Panc1 (cell line): ENCODE measurements around the gene ANAPC15. TPM values are rescaled to one million over a fixed set of nuclear protein-coding genes. Genes with fewer than 3 reads are reported as not detected.

Experiments
- ATAC-seq: fragments of 200-7000 bp; cut with Tn5 transposase; 2 replicates; pipeline ENCODE4 v1.9.1; 2020; ENCODE audit warnings: mild to moderate bottlenecking, moderate library complexity
- BruUV-seq: library from RNA; stranded (reverse); fragments of 400-500 nt; replicated peaks from 2 replicates; lab custom pipeline; 2021; lab: Mats Ljungman, UMichigan
- CTCF ChIA-PET: fragments of 300-600 bp; sonication (Branson Sonifier 250); formaldehyde crosslinking; loops from one replicate; lab custom pipeline; 2022; ENCODE audit warnings: antibody characterized with exemption; lab: Charles Lee
- POLR2A ChIA-PET: fragments of 300-600 bp; sonication (Branson Sonifier 250); formaldehyde crosslinking; loops from one replicate; lab custom pipeline; 2022; ENCODE audit warnings: antibody characterized with exemption; lab: Charles Lee
- DNase-seq: peaks from one replicate; pipeline ENCODE4 v3.0.0-alpha.2; 2010; ENCODE audit warnings: low read depth, low spot score
- H3K27ac ChIP-seq: 2 replicates; pipeline ENCODE4 v1.5.1; 2011; ENCODE audit warnings: mild to moderate bottlenecking, low read length, inconsistent platforms
- H3K27me3 ChIP-seq: fragments of 200-500 bp; sonication (Bioruptor generic); 2 replicates; pipeline ENCODE4 v1.6.0; 2014; ENCODE audit warnings: low read length, inconsistent platforms; ENCODE audit not compliant: control insufficient read depth, insufficient read depth
- H3K36me3 ChIP-seq: fragments of 200-500 bp; sonication (Bioruptor generic); 2 replicates; pipeline ENCODE4 v1.5.1; 2014; ENCODE audit warnings: inconsistent platforms, mild to moderate bottlenecking, low read length, moderate library complexity; ENCODE audit not compliant: control insufficient read depth, insufficient read depth
- H3K4me1 ChIP-seq: 2 replicates; pipeline ENCODE4 v1.5.1; 2011; ENCODE audit warnings: inconsistent platforms, mild to moderate bottlenecking, low read length, moderate library complexity; ENCODE audit not compliant: control insufficient read depth, insufficient read depth
- H3K4me3 ChIP-seq, 2 experiments: 2 replicates each; pipeline ENCODE4 v1.5.1; 2011 to 2012; ENCODE audit warnings: low read depth in 2 of 2, low read length in 2 of 2, mild to moderate bottlenecking in 2 of 2, inconsistent platforms in 1 of 2, moderate library complexity in 1 of 2
- H3K9me3 ChIP-seq: fragments of 200-500 bp; sonication (Bioruptor generic); 2 replicates; pipeline ENCODE4 v1.5.1; 2014; ENCODE audit warnings: low read depth, mild to moderate bottlenecking, inconsistent platforms, low read length, moderate library complexity; ENCODE audit not compliant: control insufficient read depth, insufficient read depth
- POLR2AphosphoS5 ChIP-seq: IDR thresholded peaks from 2 replicates; pipeline ENCODE4 v1.6.1; 2012; ENCODE audit warnings: mild to moderate bottlenecking, low read depth, low read length, moderate library complexity
- SIN3A ChIP-seq: IDR thresholded peaks from 2 replicates; pipeline ENCODE4 v1.6.1; 2012; ENCODE audit warnings: low read depth, mild to moderate bottlenecking, low read length, moderate library complexity, borderline replicate concordance; ENCODE audit not compliant: insufficient read depth
- TCF7L2 ChIP-seq: IDR thresholded peaks from 2 replicates; pipeline ENCODE4 v1.6.1; 2011; ENCODE audit warnings: mild to moderate bottlenecking, low read depth, low read length, inconsistent platforms
- in situ Hi-C: cut with HindIII; loops from 2 replicates; pipeline ENCODE4 v1.10.0; 2016; ENCODE audit warnings: low sequenced_read_pairs, low pct_unique_long_range_greater_than_20kb
- intact Hi-C: fragments of 100-400 bp; cut with micrococcal nuclease; formaldehyde crosslinking; loops from one replicate; pipeline ENCODE4 v1.10.0; 2022; ENCODE audit not compliant: unreplicated experiment
- total RNA-seq: library from RNA; stranded (reverse); gene quantifications from one replicate; pipeline ENCODE4 v1.2.1, GENCODE V29; 2021; ENCODE audit not compliant: unreplicated experiment
- TF ChIP-seq, protein P1 (sequence below), 2 experiments: IDR thresholded peaks; 2 replicates each; pipeline ENCODE4 v1.6.1; 2011 to 2012; ENCODE audit warnings: low read depth in 2 of 2, control low read depth in 1 of 2, low read length in 1 of 2, mild to moderate bottlenecking in 1 of 2, moderate library complexity in 1 of 2; ENCODE audit not compliant: insufficient read depth in 1 of 2
- TF ChIP-seq, protein P2 (sequence below): fragments of 450-650 bp; IDR thresholded peaks from 2 replicates; pipeline ENCODE4 v1.5.1; 2017; ENCODE audit warnings: mild to moderate bottlenecking

The ANAPC15 gene
- total RNA-seq, 1 experiment from 2014 or later, result 78.2 TPM

DNA sequence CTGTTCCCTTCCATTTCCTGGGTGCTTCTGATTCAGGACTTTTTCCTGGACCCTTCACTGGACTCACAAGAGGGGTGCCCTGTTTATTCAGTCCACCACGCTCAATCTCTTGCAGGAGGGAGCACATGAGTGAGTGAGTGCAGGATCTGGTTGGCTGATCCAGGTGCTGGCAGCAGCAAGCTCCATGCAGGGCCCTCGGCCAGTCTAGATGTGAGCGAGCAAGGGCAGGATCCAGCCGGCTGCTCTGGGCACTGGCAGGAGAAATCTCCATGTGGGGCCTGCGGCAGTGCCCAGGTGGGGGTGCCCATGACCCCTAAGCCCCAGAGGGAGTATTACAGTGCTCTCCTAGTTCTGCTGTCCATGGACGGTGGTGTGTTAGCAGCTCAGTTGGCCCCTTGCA lies 11.6 kb upstream of the ANAPC15 start:
- no TSS peak for BruUV-seq
- no peaks in the 10 kb centered on the region for H3K36me3 ChIP-seq
- CTCF ChIA-PET, result no interaction called here
- DNase-seq (no peak), ATAC-seq (no peak)
- 0 out of 2 replicates have a peak, but pooled peaks cover 7% of the 10 kb centered on the region for H3K9me3 ChIP-seq
- intact Hi-C loops (no loop called here), in situ Hi-C loops (loop anchor here (10.0 kb wide), 1 partner anchor 531 kb away; no protein-coding TSS in a partner anchor)
- H3K4me1 ChIP-seq, result no peaks in the 10 kb centered on the region
- no peak overlapping the region for H3K4me3 ChIP-seq
- no peak for TF ChIP-seq TCF7L2
- no peak for TF ChIP-seq POLR2AphosphoS5
- no peak for TF ChIP-seq SIN3A
- TF ChIP-seq, protein P1, sequence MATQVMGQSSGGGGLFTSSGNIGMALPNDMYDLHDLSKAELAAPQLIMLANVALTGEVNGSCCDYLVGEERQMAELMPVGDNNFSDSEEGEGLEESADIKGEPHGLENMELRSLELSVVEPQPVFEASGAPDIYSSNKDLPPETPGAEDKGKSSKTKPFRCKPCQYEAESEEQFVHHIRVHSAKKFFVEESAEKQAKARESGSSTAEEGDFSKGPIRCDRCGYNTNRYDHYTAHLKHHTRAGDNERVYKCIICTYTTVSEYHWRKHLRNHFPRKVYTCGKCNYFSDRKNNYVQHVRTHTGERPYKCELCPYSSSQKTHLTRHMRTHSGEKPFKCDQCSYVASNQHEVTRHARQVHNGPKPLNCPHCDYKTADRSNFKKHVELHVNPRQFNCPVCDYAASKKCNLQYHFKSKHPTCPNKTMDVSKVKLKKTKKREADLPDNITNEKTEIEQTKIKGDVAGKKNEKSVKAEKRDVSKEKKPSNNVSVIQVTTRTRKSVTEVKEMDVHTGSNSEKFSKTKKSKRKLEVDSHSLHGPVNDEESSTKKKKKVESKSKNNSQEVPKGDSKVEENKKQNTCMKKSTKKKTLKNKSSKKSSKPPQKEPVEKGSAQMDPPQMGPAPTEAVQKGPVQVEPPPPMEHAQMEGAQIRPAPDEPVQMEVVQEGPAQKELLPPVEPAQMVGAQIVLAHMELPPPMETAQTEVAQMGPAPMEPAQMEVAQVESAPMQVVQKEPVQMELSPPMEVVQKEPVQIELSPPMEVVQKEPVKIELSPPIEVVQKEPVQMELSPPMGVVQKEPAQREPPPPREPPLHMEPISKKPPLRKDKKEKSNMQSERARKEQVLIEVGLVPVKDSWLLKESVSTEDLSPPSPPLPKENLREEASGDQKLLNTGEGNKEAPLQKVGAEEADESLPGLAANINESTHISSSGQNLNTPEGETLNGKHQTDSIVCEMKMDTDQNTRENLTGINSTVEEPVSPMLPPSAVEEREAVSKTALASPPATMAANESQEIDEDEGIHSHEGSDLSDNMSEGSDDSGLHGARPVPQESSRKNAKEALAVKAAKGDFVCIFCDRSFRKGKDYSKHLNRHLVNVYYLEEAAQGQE (IDR thresholded peaks at IDR 0.05; ENCODE audit: insufficient read depth in 1 of 2, low read depth in 2 of 2, low read length in 1 of 2), result no peak
- TF ChIP-seq, protein P2, sequence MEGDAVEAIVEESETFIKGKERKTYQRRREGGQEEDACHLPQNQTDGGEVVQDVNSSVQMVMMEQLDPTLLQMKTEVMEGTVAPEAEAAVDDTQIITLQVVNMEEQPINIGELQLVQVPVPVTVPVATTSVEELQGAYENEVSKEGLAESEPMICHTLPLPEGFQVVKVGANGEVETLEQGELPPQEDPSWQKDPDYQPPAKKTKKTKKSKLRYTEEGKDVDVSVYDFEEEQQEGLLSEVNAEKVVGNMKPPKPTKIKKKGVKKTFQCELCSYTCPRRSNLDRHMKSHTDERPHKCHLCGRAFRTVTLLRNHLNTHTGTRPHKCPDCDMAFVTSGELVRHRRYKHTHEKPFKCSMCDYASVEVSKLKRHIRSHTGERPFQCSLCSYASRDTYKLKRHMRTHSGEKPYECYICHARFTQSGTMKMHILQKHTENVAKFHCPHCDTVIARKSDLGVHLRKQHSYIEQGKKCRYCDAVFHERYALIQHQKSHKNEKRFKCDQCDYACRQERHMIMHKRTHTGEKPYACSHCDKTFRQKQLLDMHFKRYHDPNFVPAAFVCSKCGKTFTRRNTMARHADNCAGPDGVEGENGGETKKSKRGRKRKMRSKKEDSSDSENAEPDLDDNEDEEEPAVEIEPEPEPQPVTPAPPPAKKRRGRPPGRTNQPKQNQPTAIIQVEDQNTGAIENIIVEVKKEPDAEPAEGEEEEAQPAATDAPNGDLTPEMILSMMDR, result no peak
- no peak overlapping the region for H3K27ac ChIP-seq
- POLR2A ChIA-PET, result no interaction called here
- H3K27me3 ChIP-seq, result peaks cover 6% of the 10 kb centered on the region; the same call in 1 of the 2 replicates

DNA sequence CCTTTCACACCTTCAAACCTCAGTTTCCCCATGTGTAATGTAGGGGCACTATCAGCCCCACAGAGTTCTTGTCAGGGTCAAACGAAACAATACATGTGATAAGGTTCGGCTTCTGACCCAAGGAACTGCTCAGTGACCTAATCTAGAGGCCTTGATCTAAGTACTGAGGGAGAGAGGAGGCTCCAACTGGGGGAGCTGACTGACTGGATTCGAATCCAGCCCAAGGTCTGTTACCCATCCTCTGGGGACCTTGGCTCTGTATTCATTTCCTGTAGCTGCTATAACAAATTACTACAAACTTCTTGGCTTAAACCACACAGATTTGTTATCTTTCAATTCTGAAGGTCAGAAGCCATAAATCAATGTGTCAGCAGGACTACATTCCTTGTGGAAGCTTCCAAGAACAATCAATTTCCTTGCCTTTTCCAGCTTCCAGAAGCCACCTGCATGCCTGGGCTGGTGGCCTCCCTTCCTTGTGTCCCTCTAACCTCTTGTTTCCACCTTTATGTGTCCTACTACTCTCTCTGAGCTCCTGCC lies 10.7 kb upstream of the ANAPC15 start:
- Histone ChIP-seq H3K4me1 (no peaks in the 10 kb centered on the region), H3K4me3 (no peak overlapping the region), H3K27me3 (peaks cover 3% of the 10 kb centered on the region; the same call in 1 of the 2 replicates), H3K9me3 (0 out of 2 replicates have a peak, but pooled peaks cover 7% of the 10 kb centered on the region), H3K36me3 (no peaks in the 10 kb centered on the region), H3K27ac (no peak overlapping the region)
- no TSS peak for BruUV-seq
- ChIA-PET CTCF (interaction anchor here (0.5 kb wide), 1 partner anchor 17 kb away, joined by 6 read pairs; no protein-coding TSS in a partner anchor), POLR2A (no interaction called here)
- DNase-seq (no peak), ATAC-seq (no peak)
- intact Hi-C loops, result no loop called here
- in situ Hi-C loops, result loop anchor here (10.0 kb wide), 1 partner anchor 532 kb away; no protein-coding TSS in a partner anchor
- TF ChIP-seq, protein P1 (IDR thresholded peaks at IDR 0.05; ENCODE audit: insufficient read depth in 1 of 2, low read depth in 2 of 2, low read length in 1 of 2), result no peak
- TF ChIP-seq SIN3A, result no peak
- TF ChIP-seq, protein P2, result no peak
